GM12874 (cell line): Measurements from ENCODE around the gene GRAMD2B.

ENCODE experiments used
- CTCF ChIP-seq: IDR thresholded peaks from 2 replicates; pipeline ENCODE4 v1.5.1; 2011; ENCODE audit warnings: low read depth, mild to moderate bottlenecking, control low read depth, low read length, moderate library complexity; ENCODE audit not compliant: insufficient read depth

Gene GRAMD2B

GRCh38 chr5:126483156-126483555 is 59.9 kb downstream of the GRAMD2B start:
- TF ChIP-seq CTCF: no peak

- TF ChIP-seq CTCF: no peak
Measured at GRCh38 chr5:126484253-126484652, 61.0 kb downstream of the GRAMD2B start.

- TF ChIP-seq CTCF: no peak
Measured at GRCh38 chr5:126486332-126486731, 63.1 kb downstream of the GRAMD2B start.

- no peak for TF ChIP-seq CTCF
Measured at GRCh38 chr5:126487596-126487995, 64.4 kb downstream of the GRAMD2B start.

GRCh38 chr5:126488443-126489065 is 65.3 kb downstream of the GRAMD2B start:
- no peak for TF ChIP-seq CTCF

GRCh38 chr5:126490167-126490940 is 67.1 kb downstream of the GRAMD2B start:
- no peak for TF ChIP-seq CTCF

GRCh38 chr5:126492939-126493338 is 69.7 kb downstream of the GRAMD2B start:
- peak; percentile 32; the same call in 1 of the 2 replicates for TF ChIP-seq CTCF
